Brain microvascular endothelial cell (primary cell): ENCODE measurements around the gene KRTAP10-10.
"Not testable (repeated sequence)": the region's sequence is repeated elsewhere in the genome, so short reads cannot be mapped to it uniquely, and the experiment has no call there.

Experiments used
- DNase-seq: peaks from one replicate; pipeline ENCODE4 v3.0.0-alpha.2; 2020
- H3K27ac ChIP-seq: fragments of 250-450 bp; sonication (Bioruptor Pico); 2 replicates; pipeline ENCODE4 v1.5.1; 2020; ENCODE audit warnings: mild to moderate bottlenecking, moderate library complexity
- H3K27me3 ChIP-seq: fragments of 250-450 bp; sonication (Bioruptor Pico); replicated peaks from 2 replicates; pipeline ENCODE4 v1.5.1; 2020; ENCODE audit warnings: mild to moderate bottlenecking
- H3K36me3 ChIP-seq: fragments of 250-450 bp; sonication (Bioruptor Pico); replicated peaks from 2 replicates; pipeline ENCODE4 v1.5.1; 2020; ENCODE audit warnings: mild to moderate bottlenecking
- H3K4me3 ChIP-seq: 2 replicates; pipeline ENCODE4 v1.5.1; 2011; ENCODE audit warnings: low read depth, mild to moderate bottlenecking, control low read depth, low read length, moderate library complexity
- in situ Hi-C: cut with HindIII; loops from 2 replicates; pipeline ENCODE4 v1.10.0; 2017; ENCODE audit warnings: low sequenced_read_pairs, low pct_ligation_motif_present
- TF ChIP-seq, protein P1 (sequence below): IDR thresholded peaks from 2 replicates; pipeline ENCODE4 v1.5.1; 2011; ENCODE audit warnings: low read depth, mild to moderate bottlenecking, moderate library complexity, low read length, control low read depth, inconsistent platforms; ENCODE audit errors: missing control alignments

Gene KRTAP10-10

DNA sequence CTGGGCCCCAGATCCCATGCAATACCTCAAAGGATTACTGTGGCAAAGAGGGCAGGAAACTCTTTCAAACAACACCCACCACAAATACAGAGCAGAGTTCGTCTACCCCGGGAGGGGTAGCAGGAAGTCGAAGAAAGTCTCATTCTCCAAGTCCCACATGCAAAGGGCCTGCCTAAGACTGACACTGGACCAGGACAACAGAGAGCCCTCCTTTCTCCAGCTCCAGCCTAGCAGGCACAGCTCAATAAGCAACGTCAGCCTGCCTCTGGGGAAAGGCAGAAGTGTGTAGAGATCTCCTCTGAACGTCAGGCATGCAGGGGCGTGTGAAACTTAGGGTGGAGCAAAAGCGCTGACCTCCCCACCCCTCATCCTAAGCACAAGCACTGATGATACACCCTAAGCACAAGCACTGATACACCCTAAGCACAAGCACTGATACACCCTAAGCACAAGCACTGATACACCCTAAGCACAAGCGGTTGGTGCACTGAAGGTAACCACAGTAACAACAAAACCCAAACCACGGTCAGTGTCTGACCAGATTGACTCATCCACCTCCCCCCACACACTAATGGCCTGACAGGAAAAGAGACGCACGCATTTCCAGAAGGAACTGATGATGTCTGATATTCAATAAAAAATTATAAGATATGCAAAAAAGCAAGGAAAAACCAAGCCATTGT is 21.9 kb downstream of the KRTAP10-10 start:
- Histone ChIP-seq H3K27ac (no peak overlapping the region), H3K27me3 (no peaks in the 10 kb centered on the region), H3K36me3 (no peaks in the 10 kb centered on the region), H3K4me3 (no peak overlapping the region)
- TF ChIP-seq, protein P1, sequence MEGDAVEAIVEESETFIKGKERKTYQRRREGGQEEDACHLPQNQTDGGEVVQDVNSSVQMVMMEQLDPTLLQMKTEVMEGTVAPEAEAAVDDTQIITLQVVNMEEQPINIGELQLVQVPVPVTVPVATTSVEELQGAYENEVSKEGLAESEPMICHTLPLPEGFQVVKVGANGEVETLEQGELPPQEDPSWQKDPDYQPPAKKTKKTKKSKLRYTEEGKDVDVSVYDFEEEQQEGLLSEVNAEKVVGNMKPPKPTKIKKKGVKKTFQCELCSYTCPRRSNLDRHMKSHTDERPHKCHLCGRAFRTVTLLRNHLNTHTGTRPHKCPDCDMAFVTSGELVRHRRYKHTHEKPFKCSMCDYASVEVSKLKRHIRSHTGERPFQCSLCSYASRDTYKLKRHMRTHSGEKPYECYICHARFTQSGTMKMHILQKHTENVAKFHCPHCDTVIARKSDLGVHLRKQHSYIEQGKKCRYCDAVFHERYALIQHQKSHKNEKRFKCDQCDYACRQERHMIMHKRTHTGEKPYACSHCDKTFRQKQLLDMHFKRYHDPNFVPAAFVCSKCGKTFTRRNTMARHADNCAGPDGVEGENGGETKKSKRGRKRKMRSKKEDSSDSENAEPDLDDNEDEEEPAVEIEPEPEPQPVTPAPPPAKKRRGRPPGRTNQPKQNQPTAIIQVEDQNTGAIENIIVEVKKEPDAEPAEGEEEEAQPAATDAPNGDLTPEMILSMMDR: no peak
- DNase-seq: no peak
- in situ Hi-C loops: no loop called here

- in situ Hi-C loops, DNase-seq, H3K4me3 ChIP-seq, H3K27me3 ChIP-seq, H3K27ac ChIP-seq, H3K36me3 ChIP-seq: not testable (repeated sequence)
Observed at GRCh38 chr21:44661567-44661966, 24.4 kb downstream of the KRTAP10-10 start.

- no peak overlapping the region for H3K27ac ChIP-seq
- in situ Hi-C loops: no loop called here
- no peak overlapping the region for H3K4me3 ChIP-seq
- no peaks in the 10 kb centered on the region for H3K27me3 ChIP-seq
- TF ChIP-seq, protein P1: no peak
- DNase-seq: no peak
- H3K36me3 ChIP-seq: no peaks in the 10 kb centered on the region
Observed at GRCh38 chr21:44664691-44665090, 27.5 kb downstream of the KRTAP10-10 start.

- TF ChIP-seq, protein P1: no peak
- no peaks in the 10 kb centered on the region for H3K36me3 ChIP-seq
- H3K4me3 ChIP-seq: no peak within 1 kb of the TSS
- no peak for DNase-seq
- no peak within 1 kb of the TSS for H3K27ac ChIP-seq
- no peaks in the 10 kb centered on the region for H3K27me3 ChIP-seq
- in situ Hi-C loops: no loop called here
Observed at GRCh38 chr21:44666401-44667320, 29.5 kb downstream of the KRTAP10-10 start, which contains the start of gene KRTAP12-2. Gene KRTAP12-2, minus strand, starts transcription at chr21:44666927. Its CDS starts 41 bp downstream, at chr21:44666886.

- in situ Hi-C loops: no loop called here
- TF ChIP-seq, protein P1: no peak
Observed at GRCh38 chr21:44667612-44668011, 30.5 kb downstream of the KRTAP10-10 start.

More at GRCh38 chr21:44667612-44668011, 30.5 kb downstream of the KRTAP10-10 start:
- Histone ChIP-seq H3K27me3 (no peaks in the 10 kb centered on the region), H3K4me3 (no peak overlapping the region), H3K27ac (no peak overlapping the region), H3K36me3 (no peaks in the 10 kb centered on the region)
- DNase-seq: no peak
